Neuronal stem cell (in vitro differentiated cells): Measurements from ENCODE around the gene CYP17A1.

Experiments
- DNase-seq: peaks from one replicate; pipeline ENCODE4 v3.0.0-alpha.2; 2013; ENCODE audit warnings: low spot score
- H2AFZ ChIP-seq: one replicate; pipeline ENCODE4 v1.6.1; 2013; ENCODE audit warnings: mild to moderate bottlenecking, low read length, inconsistent platforms
- H2AK5ac ChIP-seq: 2 replicates; pipeline ENCODE4 v1.6.1; 2013; ENCODE audit warnings: low read depth, mild to moderate bottlenecking, inconsistent platforms, low read length, moderate library complexity, mixed read lengths
- H2BK120ac ChIP-seq: 2 replicates; pipeline ENCODE4 v1.6.1; 2013; ENCODE audit warnings: low read depth, mild to moderate bottlenecking, inconsistent platforms, low read length, moderate library complexity, mixed read lengths
- H2BK12ac ChIP-seq: one replicate; pipeline ENCODE4 v1.6.1; 2013; ENCODE audit warnings: low read length, inconsistent platforms
- H2BK15ac ChIP-seq: 2 replicates; pipeline ENCODE4 v1.6.1; 2013; ENCODE audit warnings: mild to moderate bottlenecking, low read length, inconsistent platforms, mixed read lengths
- H2BK5ac ChIP-seq: one replicate; pipeline ENCODE4 v1.6.1; 2013; ENCODE audit warnings: inconsistent platforms, mild to moderate bottlenecking, low read length, moderate library complexity
- H3K14ac ChIP-seq: one replicate; pipeline ENCODE4 v1.6.1; 2013; ENCODE audit warnings: low read length, inconsistent platforms
- H3K18ac ChIP-seq: 2 replicates; pipeline ENCODE4 v1.6.1; 2013; ENCODE audit warnings: low read length, inconsistent platforms
- H3K23ac ChIP-seq: 2 replicates; pipeline ENCODE4 v1.6.1; 2013; ENCODE audit warnings: low read depth, mild to moderate bottlenecking, mixed read lengths, low read length, inconsistent platforms; ENCODE audit not compliant: poor library complexity
- H3K27ac ChIP-seq: replicated peaks from 3 replicates; pipeline ENCODE4 v1.5.1; 2013; ENCODE audit warnings: low read length, inconsistent platforms
- H3K27me3 ChIP-seq, 3 experiments: 2 replicates each; pipeline ENCODE4 v1.6.1; 2013; ENCODE audit warnings: low read length in 3 of 3, mild to moderate bottlenecking in 2 of 3, inconsistent platforms in 1 of 3, low read depth in 1 of 3, mixed read lengths in 1 of 3, moderate library complexity in 1 of 3; ENCODE audit not compliant: control insufficient read depth in 3 of 3, insufficient read depth in 3 of 3
- H3K36me3 ChIP-seq, 2 donors: replicated peaks in 1 of 2; 2 replicates each; pipeline ENCODE4 v1.6.1; 2013; ENCODE audit warnings: low read length in 2 of 2; ENCODE audit not compliant: control insufficient read depth in 2 of 2, insufficient read depth in 2 of 2
- H3K4ac ChIP-seq: 2 replicates; pipeline ENCODE4 v1.6.1; 2013; ENCODE audit warnings: inconsistent platforms, mild to moderate bottlenecking, low read length, moderate library complexity
- H3K4me1 ChIP-seq, 2 donors: 1 replicate in 1 of 2; 2 replicates in 1 of 2; pipeline ENCODE4 v1.6.1; 2013; ENCODE audit warnings: low read length in 2 of 2, low read depth in 1 of 2; ENCODE audit not compliant: control insufficient read depth in 2 of 2, insufficient read depth in 1 of 2
- H3K4me2 ChIP-seq: one replicate; pipeline ENCODE4 v1.6.1; 2013; ENCODE audit warnings: mild to moderate bottlenecking, low read length, inconsistent platforms; ENCODE audit not compliant: insufficient read depth, poor library complexity, severe bottlenecking
- H3K4me3 ChIP-seq, 2 donors: 2 replicates each; pipeline ENCODE4 v1.5.1; 2013; ENCODE audit warnings: low read length in 2 of 2, mild to moderate bottlenecking in 2 of 2, inconsistent platforms in 1 of 2, moderate library complexity in 1 of 2
- H3K79me1 ChIP-seq: one replicate; pipeline ENCODE4 v1.6.1; 2013; ENCODE audit warnings: low read depth, mild to moderate bottlenecking, inconsistent platforms, low read length, moderate library complexity
- H3K9ac ChIP-seq: one replicate; pipeline ENCODE4 v1.6.1; 2013; ENCODE audit warnings: mild to moderate bottlenecking, low read depth, low read length, inconsistent platforms; ENCODE audit not compliant: poor library complexity
- H3K9me3 ChIP-seq, 2 donors: replicated peaks in 1 of 2; 2 replicates each; pipeline versions ENCODE3 to v1.6.1; 2013; ENCODE audit warnings: low read length in 2 of 2, mild to moderate bottlenecking in 2 of 2, inconsistent platforms in 1 of 2, low read depth in 1 of 2, mixed read lengths in 1 of 2, moderate library complexity in 1 of 2; ENCODE audit not compliant: control insufficient read depth in 2 of 2, insufficient read depth in 1 of 2
- H4K8ac ChIP-seq: one replicate; pipeline ENCODE4 v1.6.1; 2013; ENCODE audit warnings: low read depth, mild to moderate bottlenecking, inconsistent platforms, low read length, moderate library complexity
- H4K91ac ChIP-seq: one replicate; pipeline ENCODE4 v1.6.1; 2013; ENCODE audit warnings: low read length, low read depth, mild to moderate bottlenecking, inconsistent platforms; ENCODE audit not compliant: poor library complexity
- WGBS, 2 donors: extraction: QIAGEN DNeasy Blood & Tissue Kit; methylation state at CpG; one replicate each; pipeline ENCODE4 v1.1.7; 2013; ENCODE audit warnings: missing lambda C conversion rate in 2 of 2, mixed read lengths in 1 of 2; ENCODE audit not compliant: insufficient read length in 2 of 2, insufficient replicate concordance in 1 of 2; ENCODE audit errors: extremely low coverage in 2 of 2; 5-methylcytosine and 5-hydroxymethylcytosine counted together

CYP17A1 gene

GRCh38 chr10:102796407-102797176 lies 40.6 kb downstream of the CYP17A1 start:
- H2BK15ac ChIP-seq = no peak overlapping the region
- no peaks in the 10 kb centered on the region for H3K9me3 ChIP-seq
- no peak overlapping the region for H2AFZ ChIP-seq
- H3K27ac ChIP-seq = no peak overlapping the region
- no peak overlapping the region for H2BK5ac ChIP-seq
- H3K4me2 ChIP-seq = no peak overlapping the region
- H3K36me3 ChIP-seq = peaks cover 0 to 32% of the 10 kb centered on the region in 2 donors
- H3K4me3 ChIP-seq = no peak overlapping the region
- H3K4ac ChIP-seq = no peak overlapping the region
- H2BK12ac ChIP-seq = no peak overlapping the region
- peaks cover 13 to 21% of the 10 kb centered on the region in 2 donors for H3K4me1 ChIP-seq
- DNase-seq = no peak
- no peaks in the 10 kb centered on the region for H3K27me3 ChIP-seq
- H4K91ac ChIP-seq = no peak overlapping the region
- no peak overlapping the region for H3K23ac ChIP-seq
- no peak overlapping the region for H3K18ac ChIP-seq
- H2AK5ac ChIP-seq = no peak overlapping the region
- H2BK120ac ChIP-seq = no peak overlapping the region
- WGBS, 2 donors = no CpG with 5 or more reads among the region's 9 CpGs
- H3K9ac ChIP-seq = peak overlapping the region; percentile 1
- H4K8ac ChIP-seq = no peak overlapping the region
- no peaks in the 10 kb centered on the region for H3K79me1 ChIP-seq
- no peak overlapping the region for H3K14ac ChIP-seq

DNA sequence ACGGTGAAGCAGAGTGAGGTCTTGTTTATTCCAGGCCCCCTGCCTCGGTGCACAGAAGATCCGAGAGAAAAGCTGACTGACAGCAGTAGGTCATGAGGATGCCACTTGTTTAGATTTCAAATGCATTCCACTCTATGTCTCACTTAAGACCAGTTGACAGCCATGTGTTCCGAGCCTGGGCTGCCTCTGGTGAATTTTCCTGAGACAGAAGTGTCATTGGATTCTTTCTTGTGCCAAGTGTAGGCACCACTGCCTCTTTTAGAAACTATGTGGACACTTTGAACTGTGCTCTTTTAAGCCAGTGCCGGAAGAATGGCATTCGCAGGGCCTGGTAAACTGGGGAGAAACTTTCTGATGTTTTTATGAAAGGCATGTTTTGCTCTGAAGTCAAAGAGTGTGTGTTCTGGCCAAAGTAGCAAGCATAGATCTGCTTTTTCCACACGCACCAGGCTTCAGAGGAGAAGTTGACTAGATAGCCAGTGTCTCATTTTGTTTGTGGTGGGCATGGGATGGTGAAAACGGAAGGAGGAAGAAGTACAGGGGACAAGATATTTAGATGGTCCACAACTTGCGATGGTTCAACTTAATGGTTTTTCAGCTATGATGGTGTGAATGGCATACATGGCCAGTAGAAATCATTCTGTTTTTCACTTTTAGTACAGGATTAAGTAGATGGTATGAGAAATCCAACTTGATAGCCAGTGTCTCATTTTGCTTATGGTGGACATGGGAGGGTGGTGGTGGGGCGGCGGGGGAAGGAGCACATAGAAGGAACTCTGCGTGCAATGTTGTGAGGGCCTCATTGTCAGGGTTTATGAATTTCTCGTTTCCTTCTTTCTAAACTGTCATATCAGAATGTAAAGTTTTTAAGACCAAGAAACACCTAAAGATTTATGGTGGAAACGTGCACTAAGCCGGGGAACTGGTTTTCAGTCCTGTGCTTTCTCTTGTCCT lies 41.5 kb downstream of the CYP17A1 start:
- Histone ChIP-seq H3K4me1 (peaks cover 10 to 21% of the 10 kb centered on the region in 2 donors), H3K14ac (no peak overlapping the region), H3K4me3 (no peak overlapping the region), H3K27ac (no peak overlapping the region), H2AFZ (no peak overlapping the region), H2BK12ac (no peak overlapping the region), H2AK5ac (no peak overlapping the region), H2BK120ac (no peak overlapping the region), H2BK15ac (no peak overlapping the region), H3K23ac (no peak overlapping the region), H3K4me2 (no peak overlapping the region), H4K8ac (no peak overlapping the region), H3K18ac (no peak overlapping the region), H4K91ac (no peak overlapping the region), H3K36me3 (peaks cover 0 to 28% of the 10 kb centered on the region in 2 donors), H2BK5ac (no peak overlapping the region), H3K9ac (peak overlapping the region; percentile 1), H3K27me3 (no peaks in the 10 kb centered on the region), H3K79me1 (no peaks in the 10 kb centered on the region), H3K4ac (no peak overlapping the region), H3K9me3 (peaks cover 0 to 3% of the 10 kb centered on the region in 2 donors)
- no CpG with 5 or more reads among the region's 15 CpGs for WGBS, 2 donors
- no peak for DNase-seq

DNA sequence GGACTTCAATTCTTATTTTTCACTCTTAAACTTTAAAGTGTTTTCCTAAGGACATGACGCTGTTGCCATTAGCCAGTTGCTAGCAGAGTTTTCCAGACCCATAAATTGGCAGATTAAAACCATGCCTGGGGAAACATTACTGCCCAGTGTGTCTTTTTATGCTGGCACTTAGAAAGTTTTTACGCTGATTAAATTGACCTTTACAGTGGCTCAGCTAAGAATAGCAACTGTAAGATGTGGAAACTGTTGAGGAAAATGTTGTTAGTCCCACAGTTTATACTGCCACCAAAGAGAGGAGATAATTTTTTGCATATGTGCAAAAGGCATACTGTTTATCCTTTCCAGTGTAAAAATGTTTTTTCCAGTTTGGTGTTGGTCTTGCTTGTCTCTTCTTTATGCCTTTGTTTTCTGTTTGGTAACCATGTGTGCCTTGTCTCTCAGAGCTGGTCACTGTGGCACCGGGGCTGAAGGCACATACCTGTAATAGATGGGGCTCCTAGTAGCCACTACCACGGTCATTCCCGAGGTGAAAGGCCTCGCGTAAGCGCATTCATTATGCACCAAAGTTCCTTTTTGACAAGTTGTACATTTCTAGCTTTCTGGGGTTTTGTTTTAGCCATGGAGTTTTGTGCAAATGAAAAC lies 45.3 kb downstream of the CYP17A1 start:
- no peak for DNase-seq
- no peak overlapping the region for H2BK15ac ChIP-seq
- no peaks in the 10 kb centered on the region for H3K27me3 ChIP-seq
- no peak overlapping the region for H3K27ac ChIP-seq
- no peak overlapping the region for H4K8ac ChIP-seq
- peaks cover 7 to 15% of the 10 kb centered on the region in 2 donors for H3K4me1 ChIP-seq
- H3K36me3 ChIP-seq = no peaks in the 10 kb centered on the region
- H3K9me3 ChIP-seq = peaks cover 0 to 8% of the 10 kb centered on the region in 2 donors
- H2BK120ac ChIP-seq = no peak overlapping the region
- H3K23ac ChIP-seq = no peak overlapping the region
- H3K14ac ChIP-seq = no peak overlapping the region
- no peak overlapping the region for H3K4me3 ChIP-seq
- H3K18ac ChIP-seq = no peak overlapping the region
- no CpG with 5 or more reads among the region's 8 CpGs for WGBS, 2 donors
- no peak overlapping the region for H3K9ac ChIP-seq
- no peak overlapping the region for H4K91ac ChIP-seq
- H3K79me1 ChIP-seq = no peaks in the 10 kb centered on the region
- H3K4me2 ChIP-seq = no peak overlapping the region
- H2BK12ac ChIP-seq = no peak overlapping the region
- no peak overlapping the region for H3K4ac ChIP-seq
- no peak overlapping the region for H2AK5ac ChIP-seq
- H2BK5ac ChIP-seq = no peak overlapping the region
- no peak overlapping the region for H2AFZ ChIP-seq
